Ureter (tissue), 1 donor: Measurements from ENCODE around the gene TMEM190. TPM values are rescaled to one million over a fixed set of nuclear protein-coding genes. Genes with fewer than 3 reads are reported as not detected.
A peak's percentile ranks its signal among the peaks of the same experiment; 100 is the strongest.
"Not testable (repeated sequence)": the region's sequence is repeated elsewhere in the genome, so short reads cannot be mapped to it uniquely, and the experiment has no call there.

Experiments used
- DNase-seq: peaks from one replicate; pipeline ENCODE4 v3.0.0-alpha.2; 2020; ENCODE audit warnings: low spot score
- total RNA-seq: library from RNA; stranded (reverse); gene quantifications from one replicate; pipeline ENCODE4 v1.2.4, GENCODE V29; 2023
- donor health status: DM: yes; HTN: yes; CAD: no.

The TMEM190 gene
- total RNA-seq, 1 donor from 2014 or later: not detected

DNA sequence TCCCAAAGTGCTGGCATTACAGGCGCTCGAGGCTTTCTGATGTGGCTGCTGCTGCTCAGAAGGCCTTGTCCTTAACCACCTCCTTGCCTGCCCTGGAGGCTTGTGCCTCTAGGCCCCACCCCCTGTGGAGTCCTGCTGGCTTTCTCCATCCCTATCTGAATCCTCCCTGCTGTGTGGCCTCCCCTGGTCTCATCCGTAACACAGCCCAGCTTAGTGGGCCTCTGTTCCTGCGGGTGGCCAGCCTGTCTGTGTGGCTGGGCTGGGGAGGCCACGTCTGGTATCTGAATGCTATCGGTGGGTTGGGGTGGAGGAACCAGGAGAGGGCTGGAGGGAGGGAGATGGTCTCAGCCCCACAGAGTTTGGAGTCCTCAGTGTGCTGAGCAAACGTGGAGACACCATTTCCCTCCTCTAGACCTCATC is 13.8 kb downstream of the TMEM190 start:
- no peak for DNase-seq

- DNase-seq: no peak
Measured at GRCh38 chr19:55391191-55391670, 14.6 kb downstream of the TMEM190 start.

GRCh38 chr19:55391702-55392615 is 15.3 kb downstream of the TMEM190 start:
- no peak for DNase-seq

GRCh38 chr19:55392820-55393761 is 16.5 kb downstream of the TMEM190 start:
- no peak for DNase-seq

DNA sequence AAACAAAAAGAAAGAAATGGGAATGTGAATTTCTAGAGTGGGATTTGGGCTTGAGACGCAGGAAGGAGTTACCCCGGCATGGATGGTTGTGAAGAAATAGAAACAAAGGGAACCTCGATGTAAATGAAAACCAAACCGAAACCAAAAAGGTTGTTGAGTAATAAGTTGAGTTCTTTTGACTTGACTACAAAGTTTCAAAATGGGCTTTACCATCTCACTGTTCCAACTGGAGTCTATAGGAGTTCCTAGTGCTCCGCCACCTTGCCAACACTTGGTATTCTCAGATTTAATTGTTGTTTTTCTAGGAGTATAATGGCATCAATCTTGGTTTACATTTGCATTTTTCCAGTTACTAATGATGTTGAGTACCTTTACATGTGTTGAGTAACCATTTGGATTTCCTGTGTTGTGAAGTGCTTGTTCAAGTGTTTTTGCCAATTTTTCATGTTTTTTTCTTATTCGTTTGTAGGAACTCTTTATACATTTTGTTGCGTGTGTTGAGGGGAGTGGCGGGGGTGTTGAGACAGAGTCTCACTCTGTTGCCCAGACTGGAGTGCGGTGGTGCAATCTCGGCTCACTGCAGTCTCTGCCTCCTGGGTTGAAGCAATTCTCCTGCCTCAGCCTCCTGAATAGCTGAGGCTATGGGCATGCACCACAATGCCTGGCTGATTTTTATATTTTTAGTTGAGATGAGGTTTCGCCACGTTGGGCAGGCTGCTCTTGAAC is 21.7 kb downstream of the TMEM190 start:
- DNase-seq: no peak

- peak; percentile 81 for DNase-seq
Measured at GRCh38 chr19:55400281-55401087, 23.9 kb downstream of the TMEM190 start.

DNA sequence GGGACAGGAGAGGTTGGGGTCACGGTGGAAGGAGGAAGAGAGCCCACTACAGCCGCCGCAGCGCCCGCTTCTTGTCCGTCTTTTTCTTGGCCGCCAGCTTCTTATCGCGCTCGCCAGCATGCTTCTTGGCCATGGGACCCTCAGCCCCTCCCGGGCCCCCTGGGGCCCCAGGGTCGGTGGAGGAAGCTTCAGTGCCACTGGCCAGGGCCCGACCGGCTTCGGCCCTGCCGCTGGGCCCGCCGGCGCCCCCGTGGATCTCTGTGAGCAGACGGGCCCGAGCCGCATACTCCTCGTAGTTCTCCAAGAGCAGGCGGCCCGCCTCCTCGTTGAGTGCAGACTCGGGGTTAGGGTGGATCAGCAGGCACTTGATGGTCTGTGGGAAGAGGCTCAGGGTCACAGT is 24.8 kb downstream of the TMEM190 start:
- not testable (repeated sequence) for DNase-seq

- DNase-seq: no peak
Measured at GRCh38 chr19:55402509-55402908, 25.9 kb downstream of the TMEM190 start.

DNA sequence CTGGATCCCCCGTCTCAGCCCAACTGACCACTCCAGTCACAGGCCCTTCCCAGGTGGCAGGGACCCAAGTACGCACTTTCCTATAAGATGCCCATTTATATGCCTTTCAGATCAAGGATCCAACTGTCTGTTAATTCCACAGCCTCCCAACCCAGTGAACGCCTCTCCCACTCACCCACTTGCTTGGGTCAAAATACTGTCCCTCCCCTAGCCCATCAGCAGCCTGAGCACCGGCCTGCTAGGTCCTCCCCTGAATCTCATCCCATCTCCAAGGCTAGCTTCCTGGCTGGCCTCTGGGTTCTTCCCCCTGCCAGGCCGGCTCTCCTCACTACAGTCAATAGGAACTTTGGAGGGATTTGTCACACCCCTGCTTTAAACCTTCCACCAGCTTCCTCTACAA is 29.0 kb downstream of the TMEM190 start:
- no peak for DNase-seq

GRCh38 chr19:55406091-55406825 is 29.6 kb downstream of the TMEM190 start:
- no peak for DNase-seq

GRCh38 chr19:55406826-55407549 is 30.4 kb downstream of the TMEM190 start:
- DNase-seq: no peak

DNA sequence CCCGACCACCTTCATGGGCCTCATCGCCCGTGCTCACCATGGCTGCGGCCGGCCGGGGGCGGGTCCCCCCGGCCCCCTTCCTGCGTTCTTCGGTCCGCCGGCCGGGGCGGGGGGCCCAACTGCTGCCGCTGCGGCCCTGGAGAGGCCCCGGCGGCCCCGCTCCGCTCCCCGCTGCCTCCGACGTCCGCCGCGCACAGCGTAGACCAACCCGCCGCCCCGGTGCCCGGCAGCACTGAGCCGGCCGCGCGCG is 30.8 kb downstream of the TMEM190 start, which contains the start of gene UBE2S:
UBE2S (minus strand) TSS at position 239 of the 250 bp plus-strand sequence; CDS start at position 40, 199 bp downstream.
- DNase-seq: not testable (repeated sequence)

DNA sequence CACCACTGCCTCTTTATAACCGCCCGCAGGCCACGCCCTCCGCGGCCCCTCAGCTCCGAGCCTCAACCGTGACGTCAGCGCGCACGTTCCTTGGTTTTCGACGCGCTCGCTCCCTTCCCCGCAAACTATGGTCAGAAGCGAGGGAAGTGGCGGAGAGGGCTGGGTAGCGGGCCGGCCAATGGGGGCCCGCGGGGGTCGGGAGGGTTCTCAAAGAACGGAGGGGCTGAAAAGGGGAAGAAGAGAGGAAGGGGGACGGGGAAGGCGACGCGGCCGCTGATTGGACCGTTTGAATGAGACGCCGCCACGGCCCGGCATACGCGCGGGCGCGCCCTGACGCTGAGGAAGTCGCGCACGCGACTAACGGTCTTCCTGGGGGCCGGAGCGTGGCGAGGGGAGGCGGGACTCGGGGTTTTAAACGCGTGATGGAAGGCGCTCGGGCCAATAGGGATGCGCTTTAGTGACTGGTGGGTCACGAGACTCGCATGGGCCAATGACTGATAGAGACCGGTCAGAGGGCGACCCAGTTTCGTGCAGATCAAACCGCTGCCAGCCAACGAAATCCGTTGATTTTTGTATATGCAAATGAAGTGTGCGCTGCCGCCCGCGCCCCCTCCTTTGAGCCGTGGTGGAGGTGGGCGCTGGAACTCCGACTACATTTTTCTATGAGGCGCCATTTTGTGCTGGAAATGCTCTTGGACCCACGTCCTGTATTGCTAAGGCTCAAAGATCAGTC is 31.3 kb downstream of the TMEM190 start:
- peak; percentile 98 for DNase-seq

DNA sequence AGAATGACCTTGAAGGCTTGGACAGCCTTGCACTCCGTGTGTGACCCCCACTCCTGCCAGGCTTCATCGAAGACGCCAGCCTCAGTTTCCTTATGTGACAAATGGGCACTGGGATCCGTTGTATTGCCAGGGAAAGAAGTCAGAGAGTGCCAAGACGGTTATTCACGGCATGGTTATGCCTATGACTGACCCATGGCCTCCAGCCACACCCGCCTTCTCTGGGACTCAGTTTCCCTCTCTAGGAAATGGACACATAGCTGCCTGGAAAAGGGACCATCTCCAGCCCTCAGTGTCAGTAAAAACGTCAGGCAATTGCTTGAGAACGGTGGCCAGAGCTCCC is 31.9 kb downstream of the TMEM190 start:
- no peak for DNase-seq

DNA sequence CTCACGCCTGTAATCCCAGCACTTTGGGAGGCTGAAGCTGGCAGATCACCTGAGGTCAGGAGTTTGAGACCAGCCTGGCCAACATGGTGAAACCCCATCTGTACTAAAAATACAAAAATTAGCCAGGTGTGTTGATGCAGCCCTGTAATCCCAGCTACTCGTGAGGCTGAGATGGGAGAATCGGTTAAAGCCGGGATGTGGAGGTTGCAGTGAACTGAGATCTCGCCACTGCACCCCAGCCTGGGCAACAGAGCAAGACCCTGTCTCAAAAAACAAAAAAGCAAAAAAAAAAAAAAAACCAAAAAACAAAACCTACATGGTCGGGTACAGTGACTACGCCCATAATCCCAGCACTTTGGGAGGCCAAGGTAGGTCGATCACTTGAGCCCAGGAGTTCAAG is 32.6 kb downstream of the TMEM190 start:
- not testable (repeated sequence) for DNase-seq

- no peak for DNase-seq
Measured at GRCh38 chr19:55410168-55410567, 33.5 kb downstream of the TMEM190 start.

DNA sequence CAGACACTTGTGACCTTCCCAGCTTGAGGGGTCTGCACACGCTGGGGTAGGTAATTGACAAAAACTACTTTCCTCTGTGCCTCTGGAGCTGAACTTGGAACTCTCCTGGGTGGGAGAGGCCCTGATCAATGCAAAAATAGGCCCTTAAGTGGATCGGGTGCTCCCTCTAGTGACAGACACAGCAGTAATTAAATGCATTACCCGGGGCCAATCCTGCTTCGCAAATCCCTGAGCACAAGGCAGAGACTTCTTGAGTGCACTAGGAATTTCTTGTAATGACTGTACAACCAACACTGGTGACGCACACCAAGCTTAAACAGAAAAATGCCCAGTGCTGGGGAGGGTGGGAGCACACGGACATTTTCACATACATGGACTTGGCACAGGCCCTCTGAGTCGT is 41.6 kb downstream of the TMEM190 start:
- DNase-seq: peak; percentile 62

- no peak for DNase-seq
Measured at GRCh38 chr19:55419103-55419502, 42.5 kb downstream of the TMEM190 start.
